K562 (cell line): Measurements from ENCODE around the gene EPHA1. TPM values are rescaled to one million over a fixed set of nuclear protein-coding genes. Genes with fewer than 3 reads are reported as not detected.

ENCODE experiments used
- ATAC-seq: fragments of 200-7000 bp; cut with Tn5 transposase; 3 replicates; pipeline ENCODE4 v1.9.1; 2020; ENCODE audit warnings: moderate library complexity
- BruUV-seq: library from RNA; stranded (reverse); fragments of 400-500 nt; replicated peaks from 2 replicates; lab custom pipeline; 2021; lab: Mats Ljungman, UMichigan
- CTCF ChIA-PET: fragments of 300-600 bp; formaldehyde crosslinking; extraction: SDS; loops from one replicate; lab custom pipeline; 2021; ENCODE audit warnings: low intra/inter-chr PET ratio; lab: Yijun Ruan, JAX
- POLR2A ChIA-PET: fragments of 300-600, 350-650 bp; sonication (Branson Sonifier 250); formaldehyde crosslinking; extraction: SDS; loops from one replicate; lab custom pipeline; 2021; ENCODE audit warnings: antibody characterized with exemption, inconsistent platforms; lab: Yijun Ruan, JAX
- DNase-seq, 4 experiments: peaks; one replicate each; pipeline versions ENCODE4 v3.0.0 to v3.0.0-alpha.2; 2011 to 2018; ENCODE audit warnings: low spot score in 3 of 4, mixed read lengths in 3 of 4; ENCODE audit errors: extremely low read depth in 1 of 4
- FAIRE-seq: peaks from 2 replicates; lab custom pipeline; 2011; peaks lifted over from hg19 to GRCh38; lab: Jason Lieb, UNC
- H2AFZ ChIP-seq: 2 replicates; pipeline ENCODE4 v1.6.0; 2011; ENCODE audit warnings: low read depth, low read length, control low read depth, inconsistent platforms
- H3K27ac ChIP-seq: fragments of 200-600 bp; 3 replicates; pipeline ENCODE4 v1.8.0; 2011; ENCODE audit warnings: low read depth, mild to moderate bottlenecking, control low read depth, inconsistent platforms, low read length, moderate library complexity, mixed read lengths; ENCODE audit errors: extremely low read depth
- H3K27me3 ChIP-seq, 2 experiments: fragments of 300-600 bp in 1 of 2; 2 replicates in 1 of 2; 3 replicates in 1 of 2; pipeline versions ENCODE4 v1.6.0 to v1.8.0; 2011; ENCODE audit warnings: inconsistent platforms in 2 of 2, low read length in 2 of 2, mild to moderate bottlenecking in 1 of 2, mixed read lengths in 1 of 2, moderate library complexity in 1 of 2; ENCODE audit not compliant: control insufficient read depth in 2 of 2, insufficient read depth in 2 of 2
- H3K36me3 ChIP-seq: fragments of 300-600 bp; 3 replicates; pipeline ENCODE4 v1.8.0; 2011; ENCODE audit warnings: mild to moderate bottlenecking, low read length, inconsistent platforms; ENCODE audit not compliant: control insufficient read depth, insufficient read depth
- H3K4me1 ChIP-seq, 2 experiments: fragments of 200-600 bp in 1 of 2; replicated peaks in 1 of 2; 2 replicates in 1 of 2; 3 replicates in 1 of 2; pipeline versions ENCODE4 v1.5.1 to v1.8.0; 2011; ENCODE audit warnings: inconsistent platforms in 2 of 2, low read length in 2 of 2, mild to moderate bottlenecking in 1 of 2, mixed read lengths in 1 of 2, moderate library complexity in 1 of 2; ENCODE audit not compliant: control insufficient read depth in 2 of 2, insufficient read depth in 2 of 2
- H3K4me2 ChIP-seq: 2 replicates; pipeline ENCODE4 v1.6.1; 2011; ENCODE audit warnings: low read length, control low read depth, inconsistent platforms, mixed read lengths; ENCODE audit not compliant: insufficient read depth
- H3K4me3 ChIP-seq: fragments of 200-600 bp; sonication (generic), shearing (Covaris generic); 2 replicates; pipeline ENCODE4 v1.5.1; 2016; ENCODE audit warnings: control low read depth, inconsistent platforms
- H3K79me2 ChIP-seq: fragments of 200-600 bp; 3 replicates; pipeline ENCODE4 v1.8.0; 2011; ENCODE audit warnings: low read length, inconsistent platforms; ENCODE audit not compliant: control insufficient read depth, insufficient read depth
- H3K9ac ChIP-seq, 2 experiments: 2 replicates each; pipeline versions ENCODE4 v1.6.0 to v1.6.1; 2011; ENCODE audit warnings: low read depth in 2 of 2, low read length in 2 of 2, control low read depth in 1 of 2, inconsistent platforms in 1 of 2, mild to moderate bottlenecking in 1 of 2, mixed read lengths in 1 of 2; ENCODE audit not compliant: insufficient read depth in 1 of 2
- H3K9me1 ChIP-seq: one replicate; pipeline ENCODE4 v1.6.0; 2011; ENCODE audit warnings: inconsistent platforms, mild to moderate bottlenecking, low read length, moderate library complexity; ENCODE audit not compliant: control insufficient read depth, insufficient read depth
- H3K9me3 ChIP-seq: replicated peaks from 2 replicates; pipeline ENCODE4 v1.5.1; 2011; ENCODE audit warnings: low read depth, low read length, inconsistent platforms; ENCODE audit not compliant: control insufficient read depth, insufficient read depth
- H4K20me1 ChIP-seq: replicated peaks from 2 replicates; pipeline ENCODE4 v1.6.1; 2011; ENCODE audit warnings: low read length, inconsistent platforms, mixed read lengths; ENCODE audit not compliant: control insufficient read depth, insufficient read depth
- E2F3 ChIP-seq: fragments of 250-450 bp; sonication (Bioruptor Pico); IDR thresholded peaks from 2 replicates; pipeline ENCODE4 v1.4.0; 2020; ENCODE audit warnings: mild to moderate bottlenecking
- ETS2 ChIP-seq: IDR thresholded peaks from 2 replicates; pipeline ENCODE4 v1.6.1; 2016; ENCODE audit warnings: borderline replicate concordance, missing genetic modification characterization, mild to moderate bottlenecking, moderate library complexity, missing compliant biosample characterization; ENCODE audit not compliant: poor library complexity, severe bottlenecking
- ETV5 ChIP-seq: sonication (generic); formaldehyde crosslinking; IDR thresholded peaks from 2 replicates; pipeline ENCODE4 v1.4.0; 2020; ENCODE audit warnings: low read depth, mild to moderate bottlenecking, missing genetic modification reagents
- HMG20B ChIP-seq: fragments of 250-450 bp; sonication (Bioruptor Pico); IDR thresholded peaks from 2 replicates; pipeline ENCODE4 v1.5.0; 2021; ENCODE audit warnings: mild to moderate bottlenecking
- POLR2A ChIP-seq: fragments of 450-650 bp; conservative IDR thresholded peaks from 2 replicates; pipeline ENCODE4 v1.6.1; 2016
- RFX7 ChIP-seq: fragments of 250-450 bp; sonication (Bioruptor Pico); IDR thresholded peaks from 2 replicates; pipeline ENCODE4 v1.5.1; 2021; ENCODE audit warnings: mild to moderate bottlenecking
- RHOXF2B ChIP-seq: fragments of 250-450 bp; sonication (Bioruptor Pico); conservative IDR thresholded peaks from 2 replicates; pipeline ENCODE4 v1.5.1; 2021
- SOX6 ChIP-seq: fragments of 450-650 bp; IDR thresholded peaks from 2 replicates; pipeline ENCODE4 v1.6.1; 2014; ENCODE audit warnings: mild to moderate bottlenecking
- YY1 ChIP-seq, 3 experiments: IDR thresholded peaks; 2 replicates each; pipeline ENCODE4 v1.6.1; 2011; ENCODE audit warnings: low read length in 2 of 3, mild to moderate bottlenecking in 2 of 3, moderate library complexity in 2 of 3, borderline replicate concordance in 1 of 3, control low read depth in 1 of 3, low read depth in 1 of 3; ENCODE audit not compliant: insufficient read depth in 3 of 3, insufficient replicate concordance in 2 of 3, control insufficient read depth in 1 of 3, insufficient read length in 1 of 3; ENCODE audit errors: extremely low read depth in 1 of 3
- ZBTB8A ChIP-seq: fragments of 450-650 bp; IDR thresholded peaks from 2 replicates; pipeline ENCODE4 v1.6.1; 2018; ENCODE audit warnings: mild to moderate bottlenecking, moderate library complexity; ENCODE audit not compliant: partially characterized antibody
- ZC3H11A ChIP-seq: IDR thresholded peaks from 2 replicates; pipeline ENCODE4 v1.6.1; 2012; ENCODE audit warnings: low read depth, low read length, improper control_type of control experiment
- ZNF143 ChIP-seq: sonication (generic); formaldehyde crosslinking; IDR thresholded peaks from 2 replicates; pipeline ENCODE4 v1.9.0; 2022; ENCODE audit warnings: mild to moderate bottlenecking, missing genetic modification reagents
- ZNF57 ChIP-seq: fragments of 450-650 bp; formaldehyde crosslinking; IDR thresholded peaks from 2 replicates; pipeline ENCODE4 v1.4.0; 2020; ENCODE audit warnings: mild to moderate bottlenecking, moderate library complexity
- WGBS: fragments of 100-300 bp; shearing (Covaris generic); methylation state at CpG from one replicate; pipeline ENCODE4 v1.1.6; 2016; ENCODE audit warnings: low coverage, mixed read lengths; ENCODE audit not compliant: insufficient coverage; ENCODE audit errors: missing lambda C conversion rate; 5-methylcytosine and 5-hydroxymethylcytosine counted together
- in situ Hi-C: fragments of 300-500 bp; cut with MboI; formaldehyde crosslinking; loops from 4 replicates; pipeline ENCODE4 v1.15.0; 2018; ENCODE audit warnings: inconsistent platforms, mixed read lengths
- intact Hi-C: fragments of 100-400 bp; cut with micrococcal nuclease; formaldehyde crosslinking; loops from 2 replicates; pipeline ENCODE4 v1.14.2; 2022
- polyA plus RNA-seq, 8 experiments: library from polyadenylated mRNA; depleted of rRNA in 4 of 8; stranded (reverse) in 5 of 8; unstranded in 3 of 8; fragments of >200 nt; fragmentation: Nextera tagmentation in 2 of 8; fragmentation: Illumina TruSeq in 1 of 8; extraction: Ambion mirVana in 2 of 8; extraction: Trizol in 1 of 8; gene quantifications; 2 replicates each; pipeline versions ENCODE4 v1.2.1 to v1.2.3, GENCODE V29; 2011 to 2014; ENCODE audit warnings: inconsistent platforms in 1 of 8, missing spikeins in 1 of 8
- total RNA-seq, 7 experiments: library from RNA; depleted of rRNA in 6 of 7; stranded (reverse); fragments of >200 nt in 6 of 7; fragmentation: Illumina TruSeq in 2 of 7; extraction: Trizol in 2 of 7; gene quantifications; 2 replicates each; pipeline versions ENCODE4 v1.2.1 to v1.2.3, GENCODE V29; 2011 to 2021; ENCODE audit warnings: low replicate concordance in 1 of 7
- TF ChIP-seq, protein P1 (sequence below): sonication (generic); formaldehyde crosslinking; IDR thresholded peaks from 2 replicates; pipeline ENCODE4 v1.8.0; 2022; ENCODE audit warnings: mild to moderate bottlenecking, missing genetic modification reagents, borderline replicate concordance
- TF ChIP-seq, protein P2 (sequence below), 2 experiments: IDR thresholded peaks; 2 replicates each; pipeline ENCODE4 v1.6.1; 2011; ENCODE audit warnings: borderline replicate concordance in 1 of 2, control low read depth in 1 of 2, low read depth in 1 of 2, low read length in 1 of 2, mild to moderate bottlenecking in 1 of 2, mixed read lengths in 1 of 2, moderate library complexity in 1 of 2; ENCODE audit not compliant: insufficient read depth in 1 of 2, insufficient read length in 1 of 2, poor library complexity in 1 of 2, severe bottlenecking in 1 of 2; ENCODE audit errors: extremely low read depth in 1 of 2
- TF ChIP-seq, protein P3 (sequence below): sonication (generic); formaldehyde crosslinking; IDR thresholded peaks from 2 replicates; pipeline ENCODE4 v1.8.0; 2022; ENCODE audit warnings: mild to moderate bottlenecking, missing genetic modification reagents
- TF ChIP-seq, protein P4 (sequence below): sonication (generic); IDR thresholded peaks from 2 replicates; pipeline ENCODE4 v1.6.1; 2016

The EPHA1 gene
- total and polyA plus RNA-seq, 9 of the 15 experiments (the other 6 are each of a cell fraction or from before 2014, with no cell fraction given), result 0.22 to 0.57 (median 0.32) TPM; not detected in 6

DNA sequence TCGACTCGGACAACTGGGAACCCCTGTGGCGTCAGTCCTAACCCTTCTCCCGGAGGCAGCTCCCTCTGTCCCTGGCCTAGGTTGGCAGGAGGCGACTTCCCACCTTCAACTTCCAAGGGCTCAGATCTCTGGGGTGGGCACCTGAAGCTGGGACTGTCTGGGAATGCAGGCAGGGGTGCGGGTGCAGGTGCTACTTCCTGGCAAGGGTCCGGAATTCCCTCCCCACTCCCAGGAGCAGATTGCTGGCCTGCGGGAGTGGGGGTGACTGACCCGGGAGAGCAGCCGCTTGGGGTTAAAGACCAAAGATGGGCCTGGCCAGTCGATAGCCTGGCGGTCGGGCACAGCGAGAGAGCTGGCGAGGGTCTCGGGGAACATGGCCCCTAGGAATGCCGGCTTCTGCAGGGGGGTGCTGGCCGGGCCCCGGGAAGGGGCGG is 387 bp downstream of the EPHA1 start:
- ATAC-seq, result no peak

More for the DNA sequence above, 387 bp downstream of the EPHA1 start:
- WGBS, result 42% methylated on average over 14 of the region's 20 CpGs
- FAIRE-seq (no peak), DNase-seq (no peak)
- H3K9ac ChIP-seq, result peak overlapping the region in 1 of 2 experiments; percentile 17; a peak in 1 of 4 replicates
- 0 out of 2 replicates have a peak, but pooled peaks cover 3% of the 10 kb centered on the region for H4K20me1 ChIP-seq
- H3K4me1 ChIP-seq, result peaks cover 0 to 7% of the 10 kb centered on the region in 2 experiments; a peak in 4 of 5 replicates
- H2AFZ ChIP-seq, result no peak overlapping the region
- no TSS peak for BruUV-seq
- no peak overlapping the region for H3K27ac ChIP-seq
- intact Hi-C loops, result no loop called here
- no peaks in the 10 kb centered on the region for H3K79me2 ChIP-seq
- no peaks in the 10 kb centered on the region for H3K9me3 ChIP-seq
- POLR2A ChIA-PET, result interaction anchor here (0.6 to 10.7 kb wide), 4 partner anchors 15 to 73 kb away, joined by 3 to 131 read pairs (median 5); no protein-coding TSS in a partner anchor
- in situ Hi-C loops, result no loop called here
- no peaks in the 10 kb centered on the region for H3K9me1 ChIP-seq
- CTCF ChIA-PET, result no interaction called here
- peaks cover 39 to 50% of the 10 kb centered on the region in 2 experiments; a peak in 4 of 5 replicates for H3K27me3 ChIP-seq
- H3K4me3 ChIP-seq, result no peak overlapping the region
- H3K36me3 ChIP-seq, result no peaks in the 10 kb centered on the region
- H3K4me2 ChIP-seq, result no peak overlapping the region
- TF ChIP-seq SOX6, result no peak
- no peak for TF ChIP-seq E2F3 (CRISPR knock-in tag)
- no peak for TF ChIP-seq ETS2 (tag)
- no peak for TF ChIP-seq ZBTB8A
- TF ChIP-seq HMG20B (CRISPR knock-in tag), result no peak
- TF ChIP-seq, protein P1, sequence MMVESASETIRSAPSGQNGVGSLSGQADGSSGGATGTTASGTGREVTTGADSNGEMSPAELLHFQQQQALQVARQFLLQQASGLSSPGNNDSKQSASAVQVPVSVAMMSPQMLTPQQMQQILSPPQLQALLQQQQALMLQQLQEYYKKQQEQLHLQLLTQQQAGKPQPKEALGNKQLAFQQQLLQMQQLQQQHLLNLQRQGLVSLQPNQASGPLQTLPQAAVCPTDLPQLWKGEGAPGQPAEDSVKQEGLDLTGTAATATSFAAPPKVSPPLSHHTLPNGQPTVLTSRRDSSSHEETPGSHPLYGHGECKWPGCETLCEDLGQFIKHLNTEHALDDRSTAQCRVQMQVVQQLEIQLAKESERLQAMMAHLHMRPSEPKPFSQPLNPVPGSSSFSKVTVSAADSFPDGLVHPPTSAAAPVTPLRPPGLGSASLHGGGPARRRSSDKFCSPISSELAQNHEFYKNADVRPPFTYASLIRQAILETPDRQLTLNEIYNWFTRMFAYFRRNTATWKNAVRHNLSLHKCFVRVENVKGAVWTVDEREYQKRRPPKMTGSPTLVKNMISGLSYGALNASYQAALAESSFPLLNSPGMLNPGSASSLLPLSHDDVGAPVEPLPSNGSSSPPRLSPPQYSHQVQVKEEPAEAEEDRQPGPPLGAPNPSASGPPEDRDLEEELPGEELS, result no peak
- TF ChIP-seq, protein P2, sequence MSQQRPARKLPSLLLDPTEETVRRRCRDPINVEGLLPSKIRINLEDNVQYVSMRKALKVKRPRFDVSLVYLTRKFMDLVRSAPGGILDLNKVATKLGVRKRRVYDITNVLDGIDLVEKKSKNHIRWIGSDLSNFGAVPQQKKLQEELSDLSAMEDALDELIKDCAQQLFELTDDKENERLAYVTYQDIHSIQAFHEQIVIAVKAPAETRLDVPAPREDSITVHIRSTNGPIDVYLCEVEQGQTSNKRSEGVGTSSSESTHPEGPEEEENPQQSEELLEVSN (IDR thresholded peaks at IDR 0.05; ENCODE audit: borderline replicate concordance in 1 of 2, extremely low read depth in 1 of 2, insufficient read depth in 1 of 2, insufficient read length in 1 of 2, low read depth in 1 of 2, low read length in 1 of 2, poor library complexity in 1 of 2, severe bottlenecking in 1 of 2), result no peak
- no peak for TF ChIP-seq POLR2A
- TF ChIP-seq, protein P3, sequence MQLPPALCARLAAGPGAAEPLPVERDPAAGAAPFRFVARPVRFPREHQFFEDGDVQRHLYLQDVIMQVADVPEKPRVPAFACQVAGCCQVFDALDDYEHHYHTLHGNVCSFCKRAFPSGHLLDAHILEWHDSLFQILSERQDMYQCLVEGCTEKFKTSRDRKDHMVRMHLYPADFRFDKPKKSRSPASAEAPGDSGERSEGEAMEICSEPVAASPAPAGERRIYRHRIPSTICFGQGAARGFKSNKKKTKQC (CRISPR knock-in tag), result no peak
- no peak for TF ChIP-seq ZNF143 (CRISPR knock-in tag)
- no peak for TF ChIP-seq ZC3H11A
- no peak for TF ChIP-seq YY1 (IDR thresholded peaks at IDR 0.05; ENCODE audit: borderline replicate concordance in 1 of 3, control insufficient read depth in 1 of 3, extremely low read depth in 1 of 3, insufficient read depth in 3 of 3, insufficient read length in 1 of 3, insufficient replicate concordance in 2 of 3, low read depth in 1 of 3, low read length in 2 of 3)
- TF ChIP-seq ETV5 (CRISPR knock-in tag), result no peak
- TF ChIP-seq, protein P4, sequence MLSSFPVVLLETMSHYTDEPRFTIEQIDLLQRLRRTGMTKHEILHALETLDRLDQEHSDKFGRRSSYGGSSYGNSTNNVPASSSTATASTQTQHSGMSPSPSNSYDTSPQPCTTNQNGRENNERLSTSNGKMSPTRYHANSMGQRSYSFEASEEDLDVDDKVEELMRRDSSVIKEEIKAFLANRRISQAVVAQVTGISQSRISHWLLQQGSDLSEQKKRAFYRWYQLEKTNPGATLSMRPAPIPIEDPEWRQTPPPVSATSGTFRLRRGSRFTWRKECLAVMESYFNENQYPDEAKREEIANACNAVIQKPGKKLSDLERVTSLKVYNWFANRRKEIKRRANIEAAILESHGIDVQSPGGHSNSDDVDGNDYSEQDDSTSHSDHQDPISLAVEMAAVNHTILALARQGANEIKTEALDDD, result no peak
- no peak for TF ChIP-seq RHOXF2B (CRISPR knock-in tag)
- TF ChIP-seq ZNF57 (CRISPR knock-in tag), result no peak
- TF ChIP-seq RFX7 (CRISPR knock-in tag), result no peak
